ENCODE results near the gene GFPT2.

GFPT2 gene

DNA sequence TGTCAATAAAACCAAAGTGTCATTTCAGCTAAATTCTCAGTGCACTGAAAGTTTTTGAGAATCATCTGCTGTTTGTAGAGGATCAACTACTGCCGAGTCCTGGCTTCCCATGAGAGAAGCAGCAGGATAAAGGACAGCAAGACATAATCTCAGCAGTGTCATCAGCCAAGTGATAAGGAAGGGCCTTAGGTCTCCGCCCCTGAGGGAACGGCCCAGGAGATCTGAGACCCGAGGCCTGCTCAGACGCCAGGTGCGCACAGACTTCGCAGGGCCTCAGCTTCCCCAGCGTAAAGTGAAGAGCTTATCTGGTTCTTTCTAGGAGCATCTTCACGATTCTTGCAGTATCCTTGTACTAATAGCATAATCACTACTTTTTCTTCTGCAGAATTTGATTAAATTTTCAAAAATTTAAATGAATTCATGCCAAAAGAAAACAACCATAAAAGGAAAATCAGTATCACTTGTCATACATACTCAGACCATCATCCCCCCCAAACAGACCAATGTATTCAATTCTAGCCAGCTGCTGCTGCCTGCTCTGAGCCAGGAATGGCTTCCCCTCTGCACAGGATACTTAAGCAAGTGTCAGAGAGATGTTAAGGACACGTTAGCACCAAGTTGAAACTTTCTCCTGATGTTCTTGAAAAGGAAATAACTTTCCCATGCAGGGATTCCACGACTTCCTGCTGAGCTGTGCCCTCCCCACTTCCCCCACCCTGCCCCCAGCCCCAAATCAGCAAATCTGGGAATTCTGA lies 2.2 kb downstream of the GFPT2 start:
- no peak for DNase-seq

DNA sequence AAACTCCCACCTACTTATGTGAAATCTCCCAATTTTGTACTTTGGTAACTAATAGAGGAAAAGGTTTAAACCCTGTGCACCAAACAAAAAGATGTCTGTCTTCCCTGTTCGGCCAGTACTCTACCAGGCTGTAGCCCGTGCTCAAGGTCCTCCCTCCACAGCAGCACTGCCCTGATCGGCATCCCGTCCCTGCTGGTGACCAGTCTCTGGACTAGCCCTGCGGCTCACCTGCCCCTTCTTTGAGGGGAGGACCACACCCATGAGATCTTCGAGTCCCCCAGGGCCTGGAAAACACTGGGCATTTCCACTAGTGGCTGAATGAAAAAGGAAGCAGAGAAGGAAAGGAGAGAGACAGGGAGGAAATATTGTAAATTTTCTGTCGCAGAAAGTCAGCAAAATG lies 2.8 kb downstream of the GFPT2 start:
- DNase-seq: no peak

DNA sequence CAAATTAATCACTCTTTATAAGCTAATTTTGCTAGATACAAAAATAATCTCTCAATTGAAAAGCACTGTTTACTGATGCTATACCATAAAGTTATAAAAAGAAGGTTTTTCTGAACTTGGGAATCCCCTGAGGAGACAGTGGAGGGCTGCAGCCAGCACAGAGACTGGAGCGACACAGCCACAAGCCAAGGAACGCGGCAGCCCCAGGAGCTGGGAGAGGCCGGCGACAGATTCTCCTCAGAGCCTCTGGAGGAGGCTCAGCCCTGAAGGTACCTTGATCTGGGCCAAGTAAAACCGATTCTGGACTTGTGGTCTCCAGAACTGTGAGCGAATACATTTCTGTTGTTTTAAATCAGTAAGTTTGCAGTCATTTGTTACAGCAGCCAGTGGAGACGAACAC lies 3.7 kb downstream of the GFPT2 start:
- no peak for DNase-seq

DNA sequence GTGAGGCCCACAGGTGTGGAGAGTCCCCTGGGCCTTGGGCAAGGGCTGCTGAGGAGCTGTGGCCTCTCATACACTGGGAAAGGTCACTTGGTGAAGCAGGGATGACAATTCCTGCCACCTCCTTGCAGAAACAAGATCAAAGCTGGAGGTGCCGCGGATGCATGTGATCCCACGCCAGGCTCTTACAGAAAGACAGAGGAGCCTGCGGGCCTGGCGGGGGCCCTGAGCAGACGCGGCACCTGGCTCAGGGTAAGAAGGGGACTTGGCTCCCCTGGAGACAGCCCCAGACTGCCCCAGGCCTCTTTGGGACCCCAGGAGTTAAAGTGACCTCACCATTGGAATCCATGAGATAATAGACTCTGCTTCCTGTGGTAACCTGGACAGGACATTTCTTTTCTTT lies 4.8 kb downstream of the GFPT2 start:
- DNase-seq: no peak

DNA sequence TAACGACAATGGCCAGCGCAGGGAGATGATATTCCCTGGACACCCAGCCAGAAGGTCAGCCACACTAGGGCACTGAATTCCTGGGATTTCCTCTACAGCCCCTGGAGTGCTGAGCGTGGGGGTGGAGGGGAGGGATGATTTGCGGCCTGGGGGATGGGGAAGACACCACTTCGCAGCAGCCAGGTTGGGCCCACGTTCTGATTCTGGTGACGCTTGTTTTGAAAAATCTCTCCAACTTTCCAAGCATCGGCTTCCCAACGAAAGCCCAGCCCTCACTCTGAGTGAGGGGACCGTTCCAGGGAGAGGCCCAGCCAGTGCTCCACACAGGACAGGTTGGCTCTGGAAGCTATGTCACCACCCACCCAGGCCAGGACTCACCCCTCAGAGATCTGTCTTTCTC lies 5.4 kb downstream of the GFPT2 start:
- DNase-seq: no peak

DNA sequence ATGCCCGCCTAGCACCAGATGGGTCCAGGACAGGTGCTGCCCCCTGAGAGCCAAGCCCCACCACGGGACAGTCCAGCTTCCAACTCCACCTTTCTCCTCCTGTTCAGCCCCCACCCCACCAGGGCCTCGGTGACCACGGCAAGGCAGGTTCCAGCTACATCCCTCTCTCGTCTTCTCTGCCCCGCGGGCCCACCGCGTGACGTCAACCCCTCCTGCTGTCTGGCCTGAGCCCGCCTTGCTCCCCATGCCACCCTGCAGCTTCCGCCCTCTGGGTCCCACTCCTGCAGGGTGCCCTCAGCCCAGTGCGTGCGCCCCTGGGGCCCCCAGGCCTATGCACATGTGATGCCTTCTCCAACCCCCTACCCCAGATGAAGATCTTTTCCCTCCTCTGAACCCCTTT lies 6.8 kb downstream of the GFPT2 start:
- no peak for DNase-seq

DNA sequence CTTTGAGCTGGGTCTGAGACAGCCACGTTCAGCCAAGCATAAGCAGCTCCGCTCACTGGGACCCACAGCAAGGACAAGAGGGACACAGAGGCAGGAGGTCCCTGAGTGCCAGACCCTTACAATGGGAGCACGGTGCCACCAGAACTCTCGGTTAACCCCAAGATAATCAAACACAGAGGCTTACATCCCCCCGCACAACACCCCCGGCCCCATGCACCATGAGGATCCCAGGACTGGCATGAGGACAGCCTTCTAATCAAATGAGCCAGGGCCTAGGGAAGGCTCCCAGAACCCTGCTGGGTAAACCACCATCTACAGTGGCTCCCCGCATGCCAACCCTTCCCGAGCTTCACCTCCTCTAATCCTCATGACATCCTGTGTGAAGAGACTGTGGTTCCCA lies 7.4 kb downstream of the GFPT2 start:
- DNase-seq: no peak

DNA sequence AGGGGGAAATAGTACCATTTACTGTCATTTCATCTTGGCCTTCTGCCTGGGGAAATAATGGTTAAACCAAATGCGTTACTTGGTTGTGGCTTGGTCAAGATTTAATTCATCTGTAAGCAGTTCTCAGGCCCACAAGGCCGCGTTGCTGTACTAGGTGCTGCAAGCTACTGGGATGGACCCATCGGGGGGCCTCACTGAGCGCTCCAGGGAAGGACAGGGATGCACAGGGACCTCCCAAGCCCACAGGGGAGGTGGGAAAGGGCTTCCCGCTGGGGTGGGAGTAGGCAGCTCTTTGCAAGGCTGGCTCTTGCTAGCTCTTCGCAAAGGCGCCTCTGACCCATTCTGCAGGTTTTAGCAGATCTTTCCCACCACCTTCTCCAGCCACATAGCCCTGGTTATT lies 8.0 kb downstream of the GFPT2 start:
- DNase-seq: no peak

DNA sequence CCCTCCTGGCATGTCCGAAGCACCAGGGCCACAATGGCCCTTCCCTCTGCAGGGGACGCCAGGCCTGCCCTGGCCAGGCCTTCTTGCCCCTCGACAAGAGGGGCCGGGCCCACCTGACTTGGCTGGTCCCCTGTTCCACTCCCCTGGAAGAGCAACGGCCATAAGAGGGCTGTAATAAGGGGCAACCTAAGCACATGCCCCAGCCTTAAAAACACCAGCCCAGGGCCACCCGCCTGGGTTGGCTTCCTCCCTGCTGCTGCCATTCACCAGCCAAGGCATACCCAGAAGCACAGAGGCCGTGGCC lies 8.5 kb downstream of the GFPT2 start:
- DNase-seq: no peak

DNA sequence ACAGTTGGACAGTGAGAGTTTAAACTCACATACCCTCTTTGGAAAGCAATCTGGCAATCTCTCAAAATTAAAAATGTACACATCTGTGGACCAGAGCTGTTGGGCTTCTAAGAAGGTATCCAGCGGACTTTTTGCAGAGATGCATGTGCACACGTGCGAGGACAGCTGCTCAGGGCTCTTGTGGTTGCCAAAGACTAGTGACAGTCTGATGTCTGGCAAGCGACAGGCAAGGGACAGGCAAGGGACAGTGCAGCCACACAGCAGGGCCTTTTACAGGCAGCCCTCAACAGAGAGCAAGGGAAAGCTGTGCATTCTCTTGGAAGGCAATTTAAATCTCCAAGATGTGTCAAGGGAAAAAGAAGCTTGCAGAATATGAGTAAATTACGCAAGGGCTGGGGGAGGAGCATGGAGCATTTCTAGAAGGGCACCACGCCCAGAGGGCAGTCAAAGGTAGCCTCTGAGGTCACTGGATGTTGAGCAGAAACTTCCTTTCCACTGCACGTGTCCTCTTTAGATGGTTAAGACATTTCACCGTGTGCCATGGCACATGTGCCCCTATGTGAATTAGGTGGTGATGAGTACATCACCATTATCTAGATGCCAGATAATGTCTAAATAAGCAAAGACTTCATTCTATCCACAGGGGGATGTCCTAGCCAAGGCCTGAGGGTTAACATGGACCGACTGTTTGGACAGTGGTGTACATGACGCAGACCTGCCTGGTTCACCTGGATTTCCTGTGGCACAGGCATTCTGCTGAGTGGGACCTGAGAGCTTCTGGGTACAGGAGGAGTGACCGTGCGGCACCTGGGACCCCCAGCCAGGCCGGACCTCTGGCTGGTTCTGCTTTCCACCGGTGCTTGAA lies 9.1 kb downstream of the GFPT2 start:
- DNase-seq: no peak

DNA sequence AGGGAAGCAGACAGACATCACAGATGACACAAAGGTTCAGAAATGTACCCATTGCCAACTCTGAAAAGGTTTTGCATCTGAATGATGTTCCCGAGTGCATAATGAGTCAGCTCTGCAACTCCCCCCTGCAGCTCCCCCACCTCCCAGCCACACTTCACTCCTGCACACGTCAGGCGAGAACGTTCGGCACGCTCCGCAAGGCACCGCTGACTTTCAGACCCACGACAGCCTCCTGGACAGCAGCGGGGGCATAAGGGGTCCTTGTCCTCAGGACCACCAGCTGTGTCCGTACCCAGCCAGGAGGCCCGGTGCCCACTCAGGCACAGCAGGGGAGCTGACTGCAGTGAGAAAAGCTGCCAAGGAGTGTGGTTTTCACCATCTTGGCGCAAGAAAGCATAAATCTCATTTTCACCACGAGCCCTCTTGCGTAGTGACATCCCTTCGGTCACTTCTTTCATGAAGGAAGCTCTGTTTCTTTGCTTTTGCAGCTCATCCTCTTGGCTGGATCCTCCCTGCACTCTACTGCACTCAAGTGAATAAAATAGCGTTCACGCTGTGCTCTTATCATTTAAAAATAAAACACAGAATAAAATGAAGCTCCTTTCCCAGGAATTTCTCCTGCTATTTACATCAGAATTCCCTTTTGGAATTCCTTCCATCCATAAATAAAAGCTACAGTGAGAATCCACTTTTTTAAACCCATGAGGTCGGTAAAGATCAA lies 9.9 kb downstream of the GFPT2 start:
- peak; percentile 22 for DNase-seq

DNA sequence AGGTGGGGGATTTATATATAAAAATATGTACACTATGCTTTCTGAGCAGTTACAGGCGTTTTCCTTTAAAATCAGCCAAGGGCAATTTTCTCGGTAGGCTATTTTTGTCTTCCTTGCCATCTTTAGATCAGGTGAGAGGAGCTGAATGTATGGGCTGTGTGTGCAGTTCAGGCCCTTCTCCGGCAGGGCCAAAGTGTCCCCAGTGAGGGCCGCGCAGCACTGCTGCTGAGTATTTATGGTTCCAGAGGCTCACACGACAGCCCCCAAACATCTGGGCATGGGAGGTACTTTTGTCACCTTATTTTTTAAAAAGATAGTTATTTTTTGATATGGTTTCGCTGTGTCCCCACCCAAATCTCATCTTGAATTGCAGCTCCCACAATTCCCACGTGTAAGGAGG lies 11.5 kb downstream of the GFPT2 start:
- no peak for DNase-seq

DNA sequence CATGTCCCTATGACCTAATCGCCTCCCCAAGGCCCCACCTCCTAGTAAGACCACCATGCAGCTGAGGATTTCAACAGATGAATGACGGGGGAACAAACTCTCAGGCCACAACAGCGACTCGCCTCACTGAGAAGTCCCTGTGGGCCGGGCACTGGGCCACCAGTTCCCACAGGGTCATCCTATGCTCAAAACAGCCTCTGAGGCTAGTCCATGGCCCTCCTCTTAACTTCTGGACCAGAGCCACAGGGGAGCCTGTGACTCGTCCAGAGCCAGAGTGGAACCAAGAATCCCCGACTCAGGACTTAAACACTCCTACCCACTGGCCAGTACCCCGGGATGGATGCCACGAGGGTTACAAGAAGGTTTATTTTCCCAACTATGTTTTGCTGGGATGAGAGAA lies 12.3 kb downstream of the GFPT2 start:
- DNase-seq: no peak

DNA sequence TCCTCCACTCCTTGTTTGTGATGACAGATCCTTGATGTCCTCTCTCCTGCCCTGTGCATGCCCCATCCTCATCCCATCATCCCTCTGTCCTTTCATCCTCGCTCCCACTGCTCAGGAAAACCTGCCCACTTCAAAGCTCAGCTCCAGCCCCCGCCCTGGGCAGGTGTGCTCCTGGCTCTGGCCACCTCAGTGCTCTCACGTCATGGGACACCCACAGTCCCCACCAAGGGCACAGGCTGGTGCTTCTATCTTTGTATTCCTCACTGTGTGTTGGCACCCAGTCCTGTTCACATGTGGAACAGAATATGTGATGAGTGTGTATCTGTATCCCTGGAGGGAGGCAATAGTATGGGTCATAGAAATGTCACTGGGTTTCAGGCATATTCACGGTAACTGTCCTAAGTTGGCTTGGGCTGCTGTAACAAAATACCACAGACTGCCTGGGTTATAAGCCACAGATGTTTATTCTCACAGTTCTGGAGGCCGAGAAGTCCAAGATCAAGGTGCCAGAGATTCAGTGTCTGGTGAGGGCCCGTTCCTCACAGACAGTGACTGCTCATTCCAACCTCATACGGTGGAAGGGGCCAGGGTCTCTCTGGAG lies 13.5 kb downstream of the GFPT2 start:
- no peak for DNase-seq

DNA sequence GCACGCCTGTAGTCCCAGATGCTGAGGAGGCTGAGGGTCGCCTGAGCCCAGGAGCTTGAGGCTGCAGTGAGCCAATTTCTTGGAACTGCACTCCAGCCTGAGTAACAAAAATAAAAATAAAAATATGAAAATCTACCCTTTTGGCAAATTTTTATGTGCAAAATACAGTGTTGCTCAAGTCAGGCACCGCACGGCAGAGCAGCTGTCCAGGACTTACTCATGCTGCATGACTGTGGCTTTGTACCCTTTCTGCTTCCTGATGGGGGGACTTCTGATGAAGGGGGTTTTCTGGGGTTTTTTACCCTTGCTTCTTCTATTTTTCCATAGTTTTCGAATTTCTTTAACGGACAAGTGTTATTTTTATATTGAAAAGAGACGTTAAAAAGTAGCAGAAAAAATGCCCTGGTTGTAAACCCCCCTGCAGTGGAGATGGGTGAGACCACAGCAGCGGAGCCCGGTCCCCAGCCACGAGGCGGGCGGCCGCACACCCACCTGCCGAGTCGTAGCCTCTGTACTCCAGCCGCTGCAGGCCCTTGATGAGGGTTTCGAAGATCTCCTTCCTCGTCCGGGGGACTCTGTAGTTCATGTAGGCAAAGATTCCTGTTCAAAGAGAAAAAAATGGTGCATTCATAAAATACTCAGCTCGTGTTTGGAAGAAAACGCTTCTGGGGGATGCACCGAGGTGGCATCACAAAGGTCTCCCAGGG lies 15.0 kb downstream of the GFPT2 start:
- DNase-seq: no peak

DNA sequence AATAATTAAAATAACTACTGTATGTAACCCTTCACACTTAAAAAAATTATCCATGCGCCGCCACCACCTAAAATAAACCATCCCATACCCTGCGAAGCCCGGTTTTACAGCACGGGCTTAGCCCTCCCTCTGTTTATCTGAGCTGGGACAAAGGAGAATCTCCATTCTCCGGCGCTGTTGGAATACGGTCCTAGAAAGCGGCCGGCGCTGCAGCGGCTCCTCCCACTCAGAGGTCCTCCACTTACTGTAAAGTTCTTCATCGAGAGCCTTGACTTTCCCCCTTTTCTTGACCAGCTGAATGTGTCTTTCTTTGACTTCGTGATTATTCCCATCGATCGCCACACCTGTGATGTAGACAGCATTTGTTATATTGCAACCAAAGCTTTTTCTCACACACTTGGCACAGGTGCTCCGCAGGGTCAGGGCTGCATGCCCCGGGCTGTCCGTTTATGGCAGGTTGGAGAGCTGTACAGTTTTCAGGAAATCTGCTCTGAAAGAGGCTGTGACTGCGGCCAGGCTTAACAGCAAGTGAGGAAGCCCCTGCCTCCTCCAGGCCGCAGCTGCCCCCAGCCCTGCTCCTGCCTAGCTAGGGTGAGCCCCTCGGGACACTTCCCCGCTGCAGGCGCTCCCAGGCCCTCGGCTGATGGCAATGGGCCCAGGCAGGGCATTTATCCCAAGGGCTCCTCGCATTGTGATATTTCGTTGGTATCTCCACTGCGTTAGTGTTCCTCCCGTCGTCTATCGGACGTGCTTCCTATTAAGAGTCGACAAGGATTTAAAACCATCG lies 16.7 kb downstream of the GFPT2 start:
- no peak for DNase-seq

DNA sequence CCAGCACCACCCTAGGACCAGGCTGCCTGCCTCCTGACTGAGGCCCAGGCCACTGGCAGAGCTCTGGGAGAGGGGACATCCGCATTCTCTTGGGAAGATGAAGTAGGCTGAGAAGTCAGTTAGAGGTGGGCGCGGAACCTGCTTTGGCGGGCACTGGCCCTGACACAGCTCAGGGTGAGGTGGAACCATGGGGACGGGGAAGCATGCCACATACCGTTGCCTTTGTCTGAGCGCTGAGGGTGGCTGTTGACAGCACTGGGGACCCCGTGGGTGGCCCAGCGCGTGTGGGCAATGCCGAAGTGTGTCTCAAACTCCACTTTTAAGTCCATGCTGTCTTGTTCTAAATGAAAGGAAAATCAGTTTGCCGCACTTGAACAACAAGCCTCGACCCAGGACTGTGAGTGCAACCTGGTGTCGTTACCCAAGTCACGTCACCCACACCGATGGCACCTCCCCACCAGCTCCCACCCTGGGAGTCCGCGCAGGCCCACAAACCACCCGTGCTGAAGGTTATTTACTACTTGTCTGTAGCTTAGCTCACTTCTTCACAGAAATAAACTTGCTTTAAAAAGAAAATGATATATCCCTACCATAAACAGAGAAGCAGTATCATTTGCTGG lies 17.4 kb downstream of the GFPT2 start:
- no peak for DNase-seq

DNA sequence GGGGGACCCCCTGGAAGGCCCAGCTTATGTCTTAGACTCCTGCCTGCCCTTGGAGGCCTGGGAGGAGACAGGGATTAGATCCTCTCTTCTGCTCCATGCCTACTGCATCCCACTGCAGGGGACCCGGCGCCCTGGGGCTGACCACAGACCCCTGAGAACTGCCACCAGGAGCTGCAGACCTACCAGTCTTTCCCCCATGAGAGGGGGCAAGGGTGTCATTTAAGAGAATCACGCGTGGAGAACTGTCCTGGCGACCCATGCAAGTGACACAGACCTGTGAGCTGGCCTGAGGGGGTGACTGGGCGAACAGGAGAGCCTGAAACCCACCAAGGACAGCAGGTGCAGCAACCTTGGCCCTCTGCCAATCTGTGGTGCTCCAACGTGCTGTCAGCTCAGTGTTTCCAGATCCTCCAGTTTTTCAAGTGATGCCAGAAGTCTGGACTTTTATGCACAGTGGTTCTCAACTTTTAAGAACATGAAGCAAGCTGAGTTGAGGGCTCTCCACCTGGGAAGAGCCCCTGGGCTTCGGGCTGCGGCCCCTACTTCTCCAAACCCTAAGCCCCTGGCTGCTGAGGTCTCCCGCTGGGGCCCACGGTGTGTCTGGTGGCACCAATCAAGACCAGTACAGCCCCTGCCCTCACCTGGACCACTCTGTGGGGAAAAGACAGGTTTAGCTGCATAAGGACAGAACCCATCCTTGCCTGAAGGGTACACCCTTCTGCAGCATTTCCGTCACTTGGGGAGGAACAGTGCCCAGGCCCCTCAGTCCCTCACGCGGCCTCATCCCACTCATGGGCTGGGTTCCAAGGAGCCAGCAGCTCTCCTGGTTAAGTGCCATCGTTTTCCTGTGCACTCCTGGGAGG lies 18.2 kb downstream of the GFPT2 start:
- peak; percentile 49 for DNase-seq

DNA sequence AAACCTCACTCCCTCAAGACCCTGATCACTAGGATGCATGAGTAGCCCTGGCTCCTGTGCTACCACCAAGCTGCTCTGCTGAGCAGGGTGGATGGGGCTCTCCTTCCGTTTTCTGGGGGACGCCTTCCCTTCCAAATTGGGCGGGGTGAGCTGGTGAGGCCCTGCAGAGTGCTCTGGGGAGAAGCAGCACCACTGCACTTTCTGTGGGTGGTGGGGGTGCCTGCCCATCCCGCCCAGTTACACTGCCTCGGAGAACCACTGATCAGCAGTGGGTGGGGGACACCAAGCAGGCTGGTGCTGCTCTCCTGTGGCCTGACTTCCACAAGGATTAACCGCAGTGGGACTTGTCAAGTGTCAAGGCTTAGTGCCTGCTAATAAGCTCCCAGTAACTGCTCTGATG lies 19.0 kb downstream of the GFPT2 start:
- DNase-seq: no peak

DNA sequence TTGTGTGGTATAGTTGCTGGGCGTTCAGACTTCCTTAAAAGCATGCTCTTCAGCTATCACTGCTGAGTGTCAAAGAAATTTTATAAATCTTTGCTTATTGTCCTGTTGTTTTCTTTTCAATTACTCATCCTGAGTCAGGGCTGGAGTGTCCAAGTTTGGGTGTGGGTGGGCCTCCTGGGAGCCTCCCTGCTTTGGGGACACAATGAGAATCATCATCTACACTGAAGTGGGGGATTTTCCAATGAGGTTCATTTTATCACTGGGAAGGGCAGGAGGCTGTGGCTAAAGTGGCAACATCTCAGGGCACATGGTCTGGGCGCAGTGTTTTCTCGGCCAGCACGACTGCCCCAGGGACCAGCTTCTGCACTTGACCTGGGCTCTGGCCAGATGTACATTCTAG lies 19.5 kb downstream of the GFPT2 start:
- DNase-seq: no peak

DNA sequence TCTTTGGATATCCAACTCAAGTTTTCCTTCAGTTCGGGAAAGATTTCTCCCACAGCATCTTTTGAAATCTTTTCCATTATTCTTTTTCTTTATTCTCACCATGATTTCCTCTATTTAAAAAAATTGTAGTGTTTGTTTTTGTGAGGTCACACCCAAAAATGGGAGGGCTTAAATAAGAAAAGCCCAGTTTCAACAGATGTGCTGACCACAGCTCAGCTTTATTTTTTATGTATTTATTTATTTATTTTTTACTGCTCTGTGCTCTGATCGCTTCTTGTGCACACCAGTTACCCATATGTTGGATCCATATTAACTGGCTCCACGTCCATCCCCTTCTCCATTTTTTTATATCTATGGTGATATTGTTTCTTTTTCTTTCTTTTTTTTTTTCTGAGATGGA lies 20.3 kb downstream of the GFPT2 start:
- DNase-seq: no peak
